Retinal pigment epithelial cell (primary cell): ENCODE measurements around the gene FBN1.

ENCODE experiments used
- DNase-seq: peaks from one replicate; pipeline ENCODE4 v3.0.0-alpha.2; 2010; ENCODE audit warnings: low read depth
- H3K4me3 ChIP-seq: 2 replicates; pipeline ENCODE4 v1.5.1; 2011; ENCODE audit warnings: mild to moderate bottlenecking, low read length, control low read depth, moderate library complexity
- TF ChIP-seq, protein P1 (sequence below): conservative IDR thresholded peaks from 2 replicates; pipeline ENCODE4 v1.5.1; 2011; ENCODE audit warnings: low read depth, low read length, control low read depth, inconsistent platforms

The FBN1 gene

DNA sequence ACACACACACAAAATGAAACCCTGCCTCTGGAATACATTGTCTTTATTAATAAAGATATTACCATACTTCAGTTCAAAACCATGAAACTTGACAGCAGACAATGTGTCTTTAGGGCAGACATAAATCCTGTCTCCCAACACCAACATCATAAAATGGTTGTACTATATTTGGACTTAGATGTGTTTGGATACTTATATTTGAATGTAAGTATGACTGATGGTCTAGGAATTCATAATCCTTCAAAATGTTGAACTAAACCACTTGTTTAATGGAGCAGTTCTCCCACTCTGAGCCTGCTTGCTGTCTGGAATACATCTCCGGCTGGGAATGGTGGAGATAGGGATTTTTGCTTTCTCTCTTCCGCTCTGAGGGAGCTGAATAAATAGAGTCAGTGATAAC, 10.6 kb downstream of the FBN1 start:
- DNase-seq = peak; percentile 90
- H3K4me3 ChIP-seq = no peak overlapping the region
- TF ChIP-seq, protein P1, sequence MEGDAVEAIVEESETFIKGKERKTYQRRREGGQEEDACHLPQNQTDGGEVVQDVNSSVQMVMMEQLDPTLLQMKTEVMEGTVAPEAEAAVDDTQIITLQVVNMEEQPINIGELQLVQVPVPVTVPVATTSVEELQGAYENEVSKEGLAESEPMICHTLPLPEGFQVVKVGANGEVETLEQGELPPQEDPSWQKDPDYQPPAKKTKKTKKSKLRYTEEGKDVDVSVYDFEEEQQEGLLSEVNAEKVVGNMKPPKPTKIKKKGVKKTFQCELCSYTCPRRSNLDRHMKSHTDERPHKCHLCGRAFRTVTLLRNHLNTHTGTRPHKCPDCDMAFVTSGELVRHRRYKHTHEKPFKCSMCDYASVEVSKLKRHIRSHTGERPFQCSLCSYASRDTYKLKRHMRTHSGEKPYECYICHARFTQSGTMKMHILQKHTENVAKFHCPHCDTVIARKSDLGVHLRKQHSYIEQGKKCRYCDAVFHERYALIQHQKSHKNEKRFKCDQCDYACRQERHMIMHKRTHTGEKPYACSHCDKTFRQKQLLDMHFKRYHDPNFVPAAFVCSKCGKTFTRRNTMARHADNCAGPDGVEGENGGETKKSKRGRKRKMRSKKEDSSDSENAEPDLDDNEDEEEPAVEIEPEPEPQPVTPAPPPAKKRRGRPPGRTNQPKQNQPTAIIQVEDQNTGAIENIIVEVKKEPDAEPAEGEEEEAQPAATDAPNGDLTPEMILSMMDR = no peak

DNA sequence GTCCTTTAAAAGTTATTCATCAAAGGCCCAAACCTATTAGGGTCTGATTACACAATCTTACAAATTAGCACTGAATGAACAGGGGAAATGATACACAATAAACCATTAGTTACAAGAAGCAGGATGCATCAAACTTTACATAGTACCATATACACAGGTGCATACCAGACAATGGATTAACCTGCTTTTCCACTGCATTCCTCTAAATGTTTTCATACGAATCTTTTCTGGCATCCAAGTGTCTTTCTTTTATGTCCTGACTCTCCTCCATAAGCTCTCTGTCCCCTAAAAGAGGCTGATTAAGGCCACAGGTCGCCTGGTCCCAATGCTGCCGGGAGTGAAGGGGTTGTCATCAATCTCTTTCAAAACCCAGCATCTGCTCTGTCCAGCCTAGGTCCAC, 11.4 kb downstream of the FBN1 start:
- H3K4me3 ChIP-seq = no peak overlapping the region
- no peak for DNase-seq

DNA sequence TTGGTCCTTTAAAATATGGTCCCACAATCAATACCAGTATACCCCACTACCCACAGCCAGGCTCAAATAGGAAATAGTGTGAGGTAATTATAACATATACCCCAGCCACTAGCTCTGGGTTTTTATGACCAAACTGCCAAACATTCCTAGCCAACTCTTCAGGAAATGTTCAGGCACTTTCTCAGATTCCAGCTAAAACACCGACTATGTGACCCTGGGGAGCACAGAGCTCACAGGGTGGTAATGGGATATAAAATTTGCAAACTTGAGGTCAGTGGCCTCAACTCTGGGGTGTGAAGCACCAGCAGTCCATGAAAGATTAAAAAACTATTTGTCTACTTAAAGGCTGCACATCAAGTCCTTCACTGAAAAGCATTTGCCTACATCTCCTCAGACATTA, 12.9 kb downstream of the FBN1 start:
- no peak overlapping the region for H3K4me3 ChIP-seq
- no peak for DNase-seq
- TF ChIP-seq, protein P1 = no peak

More for the DNA sequence above, 11.4 kb downstream of the FBN1 start:
- TF ChIP-seq, protein P1 = no peak

DNA sequence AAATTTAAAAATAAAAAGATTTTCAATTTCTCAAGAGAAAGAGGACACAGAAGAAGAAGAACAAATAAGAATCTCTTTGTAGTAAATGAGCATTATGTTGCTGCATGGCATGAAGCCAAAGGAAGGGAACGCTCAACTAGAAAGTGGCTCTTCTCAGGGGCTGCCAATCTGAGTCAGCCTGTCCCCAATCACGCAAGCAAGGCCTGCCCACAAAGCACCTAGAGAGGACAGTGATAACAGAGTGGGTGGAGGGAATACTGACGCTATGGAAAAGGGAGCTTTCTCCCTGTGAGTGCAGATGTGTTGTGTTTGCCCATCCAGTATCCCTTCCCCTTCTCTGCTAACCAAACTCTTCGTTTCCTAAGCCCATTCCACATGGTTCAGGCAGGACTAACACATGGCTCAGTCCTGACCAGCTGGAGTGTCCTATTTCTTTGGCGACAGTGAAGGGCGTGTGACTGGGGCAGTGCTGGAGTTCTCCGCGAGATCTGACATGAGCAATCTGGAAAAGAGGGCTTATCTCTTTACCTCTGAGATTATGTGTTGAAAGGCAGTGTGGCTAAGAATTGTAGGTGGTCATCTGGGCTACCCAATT, 14.2 kb downstream of the FBN1 start:
- TF ChIP-seq, protein P1 = no peak
- no peak overlapping the region for H3K4me3 ChIP-seq
- DNase-seq = no peak

DNA sequence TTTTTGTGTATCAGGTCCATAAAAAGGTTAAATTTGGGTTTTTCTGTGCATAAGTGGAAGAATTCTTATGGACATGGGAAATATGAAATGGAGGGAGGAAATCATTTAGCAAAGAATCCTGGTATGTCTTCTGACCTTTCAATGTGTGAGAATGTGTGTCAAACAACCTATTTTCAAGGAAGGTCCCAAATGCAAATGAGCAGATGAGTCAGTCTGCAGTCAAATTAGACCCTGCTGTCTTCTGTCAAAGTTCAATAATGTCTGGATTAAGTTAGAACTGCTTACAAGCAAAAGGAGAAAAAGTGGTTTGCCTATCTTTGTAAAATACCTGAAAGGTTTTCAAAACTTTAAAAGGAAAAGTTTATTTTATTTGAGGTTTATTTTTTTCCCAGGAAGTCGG, 15.3 kb downstream of the FBN1 start:
- TF ChIP-seq, protein P1 = no peak
- H3K4me3 ChIP-seq = no peak overlapping the region
- no peak for DNase-seq

DNA sequence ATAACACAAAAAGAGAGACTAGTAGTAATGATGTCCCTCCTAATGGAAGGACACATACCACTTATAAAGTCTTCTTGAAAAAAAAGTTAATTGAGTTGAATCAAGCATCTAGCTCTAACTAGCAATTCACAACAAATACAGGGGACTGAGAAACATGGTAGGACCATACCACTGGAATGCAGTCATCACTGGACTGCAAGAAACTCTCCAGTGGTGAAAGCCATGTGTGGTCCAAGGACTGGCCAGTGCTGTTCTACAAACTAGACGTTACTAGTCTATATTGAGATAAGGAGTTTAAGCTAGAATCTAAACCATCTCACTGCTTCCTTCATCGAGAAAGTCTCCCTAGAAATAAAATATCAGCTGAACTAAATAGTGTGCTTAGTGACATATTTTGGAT, 16.7 kb downstream of the FBN1 start:
- DNase-seq = no peak
- TF ChIP-seq, protein P1 = no peak
- no peak overlapping the region for H3K4me3 ChIP-seq

DNA sequence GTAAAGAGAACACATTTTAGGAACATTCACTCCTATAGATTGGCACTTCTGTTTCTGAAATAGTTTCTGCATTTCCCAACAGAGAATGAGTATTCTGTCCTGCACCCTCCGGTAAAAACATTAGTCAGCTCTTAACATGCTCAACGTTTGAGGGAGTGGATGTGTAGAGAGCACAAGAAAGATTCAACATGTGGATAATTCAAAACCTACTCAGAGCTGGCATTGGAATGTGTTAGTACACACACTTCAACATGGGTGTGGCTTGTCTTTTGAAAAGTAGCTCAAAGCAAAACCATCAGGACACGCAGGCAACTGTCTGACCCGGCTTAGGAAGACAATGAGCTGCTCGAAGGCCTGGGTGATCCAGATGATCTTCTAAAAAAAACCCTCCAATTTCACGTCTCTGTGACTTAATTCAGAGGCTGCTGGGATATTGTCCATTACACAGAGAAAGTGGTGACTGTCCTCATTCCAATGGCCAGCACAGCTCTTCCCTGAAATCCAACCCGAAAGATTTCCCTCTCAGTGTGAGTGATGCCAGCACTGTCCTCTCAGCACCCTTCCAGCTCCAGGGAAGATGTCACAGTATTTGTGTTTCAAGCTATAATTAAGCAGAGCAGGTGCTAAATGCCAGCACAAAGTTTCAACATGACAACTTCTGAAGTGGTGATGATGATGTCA, 18.1 kb downstream of the FBN1 start:
- TF ChIP-seq, protein P1 = no peak
- no peak for DNase-seq
- no peak overlapping the region for H3K4me3 ChIP-seq
